ENCODE results near the gene GNAI2. TPM values are rescaled to one million over a fixed set of nuclear protein-coding genes. Genes with fewer than 3 reads are reported as not detected.

The GNAI2 gene
- total RNA-seq, 1 donor from 2014 or later, result 176 TPM

DNA sequence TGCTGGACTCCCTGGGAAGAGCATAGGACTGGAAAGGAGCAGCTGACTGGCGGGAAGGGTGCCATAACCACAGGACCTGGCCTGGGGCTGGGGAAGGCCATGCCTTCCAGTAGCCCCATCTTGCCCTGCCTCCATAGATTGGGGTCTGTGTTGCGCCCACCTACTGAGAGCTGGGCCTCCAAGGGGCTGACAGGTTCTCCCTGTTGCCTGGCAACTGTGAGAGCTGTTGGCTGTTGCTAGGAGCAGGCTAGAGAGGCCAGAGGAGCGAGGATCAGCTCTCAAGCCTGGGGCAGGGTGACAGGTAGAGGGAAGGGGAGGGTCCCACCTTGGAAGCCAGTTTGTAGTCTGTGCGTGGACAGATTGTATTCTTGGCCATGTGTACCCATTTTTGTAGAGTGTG is 2.8 kb upstream of the GNAI2 start:
- DNase-seq (ENCODE audit: low read depth, low spot score), result no peak
- peaks cover 58% of the 10 kb centered on the region for H3K4me1 Mint-ChIP-seq
- peak overlapping the region; percentile 86 for H3K4me3 Mint-ChIP-seq
- TF ChIP-seq, protein P1, sequence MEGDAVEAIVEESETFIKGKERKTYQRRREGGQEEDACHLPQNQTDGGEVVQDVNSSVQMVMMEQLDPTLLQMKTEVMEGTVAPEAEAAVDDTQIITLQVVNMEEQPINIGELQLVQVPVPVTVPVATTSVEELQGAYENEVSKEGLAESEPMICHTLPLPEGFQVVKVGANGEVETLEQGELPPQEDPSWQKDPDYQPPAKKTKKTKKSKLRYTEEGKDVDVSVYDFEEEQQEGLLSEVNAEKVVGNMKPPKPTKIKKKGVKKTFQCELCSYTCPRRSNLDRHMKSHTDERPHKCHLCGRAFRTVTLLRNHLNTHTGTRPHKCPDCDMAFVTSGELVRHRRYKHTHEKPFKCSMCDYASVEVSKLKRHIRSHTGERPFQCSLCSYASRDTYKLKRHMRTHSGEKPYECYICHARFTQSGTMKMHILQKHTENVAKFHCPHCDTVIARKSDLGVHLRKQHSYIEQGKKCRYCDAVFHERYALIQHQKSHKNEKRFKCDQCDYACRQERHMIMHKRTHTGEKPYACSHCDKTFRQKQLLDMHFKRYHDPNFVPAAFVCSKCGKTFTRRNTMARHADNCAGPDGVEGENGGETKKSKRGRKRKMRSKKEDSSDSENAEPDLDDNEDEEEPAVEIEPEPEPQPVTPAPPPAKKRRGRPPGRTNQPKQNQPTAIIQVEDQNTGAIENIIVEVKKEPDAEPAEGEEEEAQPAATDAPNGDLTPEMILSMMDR (conservative IDR thresholded peaks at IDR 0.05), result no peak
- no peaks in the 10 kb centered on the region for H3K9me3 Mint-ChIP-seq
- peaks cover 3% of the 10 kb centered on the region for H3K27me3 Mint-ChIP-seq (ENCODE audit: low read depth)
- H3K27ac Mint-ChIP-seq (ENCODE audit: unreplicated experiment), result peak overlapping the region; percentile 89
- H3K36me3 Mint-ChIP-seq (ENCODE audit: low read depth), result no peaks in the 10 kb centered on the region

DNA sequence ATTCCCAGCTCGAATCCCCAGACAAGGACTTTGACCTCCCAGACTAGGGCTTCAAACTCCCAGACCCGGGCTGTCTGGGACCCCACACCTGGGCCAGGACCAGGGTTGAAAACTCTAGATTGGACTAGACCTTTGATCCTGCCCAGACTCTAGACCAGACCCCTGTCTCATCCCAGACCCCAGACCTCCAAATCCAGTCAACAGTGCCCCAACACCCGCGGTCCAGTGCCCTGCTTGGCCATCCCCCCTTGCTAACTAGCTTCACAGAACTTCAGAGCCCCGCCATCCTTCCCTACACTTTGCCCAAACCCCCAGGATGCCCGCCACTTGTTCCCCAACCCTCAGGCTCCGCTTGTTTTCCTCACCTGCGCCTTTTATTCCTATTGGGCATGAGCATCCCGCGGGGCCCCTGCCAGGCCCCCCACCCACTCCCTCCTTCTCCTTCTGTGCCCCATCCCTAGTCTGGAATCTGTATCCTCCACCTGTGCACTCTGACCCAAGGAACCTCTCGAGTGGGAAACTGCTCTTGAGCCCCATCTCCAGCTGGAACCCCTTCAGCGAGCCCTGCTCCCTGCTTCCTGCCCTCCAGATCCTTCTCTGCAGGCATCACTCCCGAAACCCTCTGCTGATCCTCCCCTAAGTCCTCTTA is 604 bp downstream of the GNAI2 start:
- Mint-ChIP-seq H3K9me3 (no peaks in the 10 kb centered on the region), H3K27ac (ENCODE audit: unreplicated experiment) (peak overlapping the region; percentile 96), H3K4me1 (peaks cover 71% of the 10 kb centered on the region), H3K4me3 (peak overlapping the region; percentile 98), H3K36me3 (ENCODE audit: low read depth) (no peaks in the 10 kb centered on the region), H3K27me3 (ENCODE audit: low read depth) (peaks cover 3% of the 10 kb centered on the region)
- DNase-seq (ENCODE audit: low read depth, low spot score), result no peak
- TF ChIP-seq, protein P1 (conservative IDR thresholded peaks at IDR 0.05), result no peak

DNA sequence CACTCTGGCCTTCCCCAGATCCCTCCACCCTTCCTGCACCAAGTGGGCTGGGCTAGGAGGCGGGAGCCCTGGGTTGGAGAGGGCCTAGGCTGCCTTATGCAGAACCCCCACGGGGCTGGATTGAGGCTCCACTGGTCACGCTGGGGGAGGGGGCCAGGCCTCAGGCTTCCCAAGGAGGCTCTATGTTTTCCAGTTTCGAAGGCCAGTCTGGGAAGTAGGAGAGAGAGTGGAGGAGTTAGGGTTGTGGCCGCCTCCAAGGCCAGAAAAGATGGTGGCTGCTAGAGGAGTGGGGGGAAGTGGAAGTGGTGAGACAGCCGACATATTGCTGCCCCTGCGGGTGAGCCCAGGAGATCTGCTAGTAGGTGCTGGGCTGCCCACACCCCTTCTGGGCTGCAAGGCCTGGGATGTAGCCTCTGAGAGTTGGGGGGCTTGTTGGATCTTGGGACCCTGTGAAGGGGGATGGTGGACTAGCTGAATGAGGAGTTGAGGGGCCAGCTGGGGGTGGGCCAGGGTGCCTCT is 1.2 kb downstream of the GNAI2 start:
- H3K36me3 Mint-ChIP-seq (ENCODE audit: low read depth), result no peaks in the 10 kb centered on the region
- peaks cover 75% of the 10 kb centered on the region for H3K4me1 Mint-ChIP-seq
- H3K27ac Mint-ChIP-seq (ENCODE audit: unreplicated experiment), result peak overlapping the region; percentile 96
- no peaks in the 10 kb centered on the region for H3K9me3 Mint-ChIP-seq
- H3K27me3 Mint-ChIP-seq (ENCODE audit: low read depth), result peaks cover 3% of the 10 kb centered on the region
- peak overlapping the region; percentile 98 for H3K4me3 Mint-ChIP-seq
- TF ChIP-seq, protein P1 (conservative IDR thresholded peaks at IDR 0.05), result no peak
- no peak for DNase-seq (ENCODE audit: low read depth, low spot score)

DNA sequence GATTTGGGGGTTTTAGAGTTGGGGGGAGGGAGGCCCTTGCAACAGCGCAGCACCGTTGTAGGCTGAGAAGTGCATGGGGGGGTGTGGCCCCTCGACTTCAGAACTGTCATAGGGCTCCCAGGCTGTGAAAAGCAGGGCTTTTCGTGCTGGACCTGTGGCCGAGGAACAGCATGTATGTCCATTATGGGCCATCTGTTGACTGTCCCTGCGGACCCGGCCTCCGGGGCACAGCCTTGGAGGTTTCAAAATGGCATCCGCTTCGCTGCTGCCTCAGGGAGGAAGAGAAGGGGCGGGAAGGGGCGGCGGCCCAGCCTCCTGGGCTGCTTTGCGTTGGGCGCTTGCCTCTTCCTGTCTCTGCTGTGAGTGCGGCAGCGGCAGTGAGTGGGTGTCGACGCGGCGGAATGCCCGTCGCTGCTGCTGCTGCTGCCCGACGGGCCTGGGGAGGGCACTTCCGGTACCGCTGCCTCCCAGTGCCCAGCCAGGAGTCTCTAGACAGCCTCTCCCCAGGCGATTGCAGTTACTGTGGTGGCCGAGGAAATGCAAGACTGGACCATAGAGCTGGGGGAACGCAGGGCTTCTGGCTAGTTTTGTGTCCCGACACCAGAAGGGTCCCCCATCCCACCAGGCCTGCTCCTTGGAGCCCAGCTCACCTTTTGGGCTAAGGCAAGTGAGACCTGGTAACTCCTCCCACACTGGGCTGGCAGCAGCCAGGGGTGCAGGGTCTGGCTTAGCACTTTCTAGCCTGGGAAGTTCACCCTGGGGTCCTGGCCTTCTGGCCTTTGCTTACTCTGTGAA is 1.9 kb downstream of the GNAI2 start:
- no peaks in the 10 kb centered on the region for H3K9me3 Mint-ChIP-seq
- peaks cover 74% of the 10 kb centered on the region for H3K4me1 Mint-ChIP-seq
- peaks cover 3% of the 10 kb centered on the region for H3K27me3 Mint-ChIP-seq (ENCODE audit: low read depth)
- DNase-seq (ENCODE audit: low read depth, low spot score), result peak; percentile 49
- peak overlapping the region; percentile 98 for H3K4me3 Mint-ChIP-seq
- TF ChIP-seq, protein P1 (conservative IDR thresholded peaks at IDR 0.05), result no peak
- no peaks in the 10 kb centered on the region for H3K36me3 Mint-ChIP-seq (ENCODE audit: low read depth)
- peak overlapping the region; percentile 96 for H3K27ac Mint-ChIP-seq (ENCODE audit: unreplicated experiment)

DNA sequence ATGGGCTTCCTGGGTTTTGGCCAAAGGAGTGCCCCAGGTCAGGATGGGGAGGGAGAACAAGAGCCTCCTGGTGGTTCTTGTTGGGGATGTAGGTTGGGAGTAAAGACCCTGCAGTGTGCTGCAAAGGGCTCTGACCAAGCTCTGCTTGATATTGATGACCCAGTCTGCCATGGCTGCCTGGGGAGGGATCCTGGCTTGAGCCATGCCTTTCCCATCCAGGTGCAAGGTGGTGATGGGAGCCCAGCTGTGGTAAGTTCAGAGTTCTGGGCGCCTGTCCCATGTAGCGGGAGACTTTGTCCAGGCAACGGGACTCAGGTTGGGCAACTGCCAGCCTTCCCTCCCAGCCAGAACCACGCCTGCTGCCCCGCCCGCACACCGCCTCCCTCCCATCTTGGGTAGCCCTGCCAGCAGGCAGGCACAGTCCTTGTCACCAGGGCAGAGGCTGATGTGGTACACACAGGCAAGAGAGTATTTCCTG is 2.6 kb downstream of the GNAI2 start:
- peaks cover 3% of the 10 kb centered on the region for H3K27me3 Mint-ChIP-seq (ENCODE audit: low read depth)
- H3K4me1 Mint-ChIP-seq, result peaks cover 69% of the 10 kb centered on the region
- DNase-seq (ENCODE audit: low read depth, low spot score), result no peak
- H3K9me3 Mint-ChIP-seq, result no peaks in the 10 kb centered on the region
- peak overlapping the region; percentile 62 for H3K27ac Mint-ChIP-seq (ENCODE audit: unreplicated experiment)
- H3K4me3 Mint-ChIP-seq, result peak overlapping the region; percentile 98
- TF ChIP-seq, protein P1 (conservative IDR thresholded peaks at IDR 0.05), result no peak
- no peaks in the 10 kb centered on the region for H3K36me3 Mint-ChIP-seq (ENCODE audit: low read depth)

All from neural crest cell (in vitro differentiated cells).